ENCODE results near the gene ZIC2.

The ZIC2 gene

GRCh38 chr13:99956473-99957349 is 24.9 kb upstream of the ZIC2 start:
- DNase-seq = peak; percentile 44
- Mint-ChIP-seq H3K4me3 (peak overlapping the region; percentile 86), H3K4me1 (peaks cover 67% of the 10 kb centered on the region), H3K9me3 (no peaks in the 10 kb centered on the region), H3K36me3 (ENCODE audit: low read depth) (no peaks in the 10 kb centered on the region), H3K27ac (no peak overlapping the region), H3K27me3 (ENCODE audit: low read depth, poor library complexity) (peaks cover 96% of the 10 kb centered on the region)
- TF ChIP-seq, protein P1, sequence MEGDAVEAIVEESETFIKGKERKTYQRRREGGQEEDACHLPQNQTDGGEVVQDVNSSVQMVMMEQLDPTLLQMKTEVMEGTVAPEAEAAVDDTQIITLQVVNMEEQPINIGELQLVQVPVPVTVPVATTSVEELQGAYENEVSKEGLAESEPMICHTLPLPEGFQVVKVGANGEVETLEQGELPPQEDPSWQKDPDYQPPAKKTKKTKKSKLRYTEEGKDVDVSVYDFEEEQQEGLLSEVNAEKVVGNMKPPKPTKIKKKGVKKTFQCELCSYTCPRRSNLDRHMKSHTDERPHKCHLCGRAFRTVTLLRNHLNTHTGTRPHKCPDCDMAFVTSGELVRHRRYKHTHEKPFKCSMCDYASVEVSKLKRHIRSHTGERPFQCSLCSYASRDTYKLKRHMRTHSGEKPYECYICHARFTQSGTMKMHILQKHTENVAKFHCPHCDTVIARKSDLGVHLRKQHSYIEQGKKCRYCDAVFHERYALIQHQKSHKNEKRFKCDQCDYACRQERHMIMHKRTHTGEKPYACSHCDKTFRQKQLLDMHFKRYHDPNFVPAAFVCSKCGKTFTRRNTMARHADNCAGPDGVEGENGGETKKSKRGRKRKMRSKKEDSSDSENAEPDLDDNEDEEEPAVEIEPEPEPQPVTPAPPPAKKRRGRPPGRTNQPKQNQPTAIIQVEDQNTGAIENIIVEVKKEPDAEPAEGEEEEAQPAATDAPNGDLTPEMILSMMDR (IDR thresholded peaks at IDR 0.05) = no peak

GRCh38 chr13:99958406-99959126 is 23.0 kb upstream of the ZIC2 start:
- Mint-ChIP-seq H3K36me3 (ENCODE audit: low read depth) (no peaks in the 10 kb centered on the region), H3K4me3 (peak overlapping the region; percentile 56), H3K4me1 (peaks cover 66% of the 10 kb centered on the region), H3K27me3 (ENCODE audit: low read depth, poor library complexity) (peaks cover 95% of the 10 kb centered on the region), H3K9me3 (no peaks in the 10 kb centered on the region), H3K27ac (no peak overlapping the region)
- TF ChIP-seq, protein P1 (IDR thresholded peaks at IDR 0.05) = no peak
- peak; percentile 28 for DNase-seq

DNA sequence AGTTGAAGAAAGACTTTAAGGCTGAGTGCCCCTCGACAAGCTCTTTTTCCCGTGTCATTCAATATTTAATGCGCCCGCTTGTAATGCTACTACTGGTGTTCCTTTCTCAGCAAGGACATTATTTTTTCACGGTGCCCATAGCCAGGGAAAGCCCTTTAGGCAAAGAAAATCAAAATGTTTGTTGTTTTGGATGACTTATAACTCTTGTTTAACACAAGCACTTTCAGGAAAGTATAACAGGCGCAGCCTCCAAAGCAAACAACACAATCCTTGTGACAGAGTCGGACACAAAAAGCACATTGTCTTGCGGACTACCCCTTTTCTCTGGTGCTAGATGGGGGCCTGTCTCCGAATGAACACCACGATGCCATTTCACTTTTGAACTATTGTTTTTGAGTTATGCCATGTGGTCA is 22.5 kb upstream of the ZIC2 start:
- H3K4me1 Mint-ChIP-seq = peaks cover 68% of the 10 kb centered on the region
- no peaks in the 10 kb centered on the region for H3K36me3 Mint-ChIP-seq (ENCODE audit: low read depth)
- TF ChIP-seq, protein P1 (IDR thresholded peaks at IDR 0.05) = no peak
- peak overlapping the region; percentile 56 for H3K4me3 Mint-ChIP-seq
- no peak overlapping the region for H3K27ac Mint-ChIP-seq
- no peaks in the 10 kb centered on the region for H3K9me3 Mint-ChIP-seq
- DNase-seq = no peak
- peaks cover 95% of the 10 kb centered on the region for H3K27me3 Mint-ChIP-seq (ENCODE audit: low read depth, poor library complexity)

- Mint-ChIP-seq H3K36me3 (ENCODE audit: low read depth) (no peaks in the 10 kb centered on the region), H3K4me1 (peaks cover 69% of the 10 kb centered on the region), H3K9me3 (no peaks in the 10 kb centered on the region), H3K4me3 (peak overlapping the region; percentile 80), H3K27ac (peak overlapping the region; percentile 56), H3K27me3 (ENCODE audit: low read depth, poor library complexity) (peaks cover 90% of the 10 kb centered on the region)
- peak; percentile 30 for DNase-seq
- TF ChIP-seq, protein P1 (IDR thresholded peaks at IDR 0.05) = no peak
These were observed 21.9 kb upstream of the ZIC2 start for GRCh38 chr13:99959540-99960230.

DNA sequence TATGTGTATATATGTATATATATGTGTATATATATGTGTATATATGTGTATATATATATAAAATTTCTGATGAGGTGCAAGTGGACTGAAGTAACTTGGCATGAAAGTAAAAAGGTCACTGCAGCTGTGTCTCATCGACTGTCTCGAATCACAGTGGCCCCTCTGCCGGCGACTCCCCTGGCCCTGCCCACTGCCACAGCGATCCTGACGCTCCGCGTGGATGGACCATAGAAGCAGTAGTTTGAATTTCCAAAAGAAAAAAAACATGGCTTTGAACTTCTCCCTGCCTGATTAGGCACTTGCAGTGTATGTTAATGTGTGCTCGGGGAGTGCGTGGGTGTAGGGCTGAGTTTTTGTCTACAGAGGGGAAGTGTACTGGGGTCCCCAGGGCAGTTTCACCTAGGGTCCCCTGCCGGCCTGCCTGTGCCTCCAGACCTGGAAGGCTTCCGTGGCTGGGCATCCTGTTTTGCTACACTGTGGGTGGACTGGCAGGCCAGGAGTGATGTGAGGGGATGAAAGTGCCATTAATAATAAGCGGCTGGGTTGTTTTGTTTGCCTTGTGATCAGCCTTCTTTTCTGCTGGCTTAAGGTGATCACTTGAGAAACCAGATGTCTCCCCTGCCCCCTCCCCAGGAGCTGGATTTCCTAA is 20.8 kb upstream of the ZIC2 start:
- TF ChIP-seq, protein P1 (IDR thresholded peaks at IDR 0.05) = no peak
- Mint-ChIP-seq H3K36me3 (ENCODE audit: low read depth) (no peaks in the 10 kb centered on the region), H3K4me3 (peak overlapping the region; percentile 20), H3K4me1 (peaks cover 63% of the 10 kb centered on the region), H3K27ac (no peak overlapping the region), H3K9me3 (no peaks in the 10 kb centered on the region), H3K27me3 (ENCODE audit: low read depth, poor library complexity) (peaks cover 84% of the 10 kb centered on the region)
- no peak for DNase-seq
